Measurements from ENCODE around the gene LDLRAD4.

GRCh38 chr18:13626544-13626908 lies 408.0 kb downstream of the LDLRAD4 start:
- no peak for TF ChIP-seq CTCF (conservative IDR thresholded peaks at IDR 0.05)
- TF ChIP-seq ZFX (IDR thresholded peaks at IDR 0.05) = no peak
